Keratinocyte (primary cell): Measurements from ENCODE around the gene SIN3A.

ENCODE experiments used
- EZH2 ChIP-seq: IDR thresholded peaks from one replicate; pipeline ENCODE4 v1.6.1; 2012; ENCODE audit warnings: inconsistent platforms, mild to moderate bottlenecking, low read length, moderate library complexity
- TF ChIP-seq, protein P1 (sequence below), 3 experiments: IDR thresholded peaks in 1 of 3; conservative IDR thresholded peaks in 1 of 3; optimal IDR thresholded peaks in 1 of 3; 2 replicates in 2 of 3; 3 replicates in 1 of 3; pipeline versions ENCODE3 to v1.5.1; 2011; ENCODE audit warnings: low read length in 3 of 3, mild to moderate bottlenecking in 3 of 3, moderate library complexity in 2 of 3, control low read depth in 1 of 3, inconsistent platforms in 1 of 3; ENCODE audit not compliant: insufficient read depth in 2 of 3; ENCODE audit errors: extremely low read depth in 1 of 3

DNA sequence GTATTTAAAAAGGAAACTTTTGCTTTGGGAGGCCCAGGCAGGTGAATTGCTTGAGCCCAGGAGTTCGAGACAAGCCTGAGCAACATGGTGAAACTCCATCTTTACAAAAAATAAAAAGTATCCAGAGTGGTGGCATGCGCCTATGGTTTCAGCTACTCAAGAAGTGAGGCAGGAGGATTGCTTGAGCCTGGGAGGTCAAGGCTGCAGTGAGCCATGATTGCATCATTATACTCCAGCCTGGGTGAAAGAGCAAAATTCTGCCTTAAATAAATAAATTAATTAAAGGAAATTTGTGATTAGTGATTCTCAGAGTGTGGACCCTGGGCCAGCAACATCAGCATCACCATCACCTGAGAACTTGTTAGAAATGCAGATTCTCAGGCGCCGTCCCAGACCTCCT, 125.6 kb downstream of the SIN3A start:
- TF ChIP-seq, protein P1, sequence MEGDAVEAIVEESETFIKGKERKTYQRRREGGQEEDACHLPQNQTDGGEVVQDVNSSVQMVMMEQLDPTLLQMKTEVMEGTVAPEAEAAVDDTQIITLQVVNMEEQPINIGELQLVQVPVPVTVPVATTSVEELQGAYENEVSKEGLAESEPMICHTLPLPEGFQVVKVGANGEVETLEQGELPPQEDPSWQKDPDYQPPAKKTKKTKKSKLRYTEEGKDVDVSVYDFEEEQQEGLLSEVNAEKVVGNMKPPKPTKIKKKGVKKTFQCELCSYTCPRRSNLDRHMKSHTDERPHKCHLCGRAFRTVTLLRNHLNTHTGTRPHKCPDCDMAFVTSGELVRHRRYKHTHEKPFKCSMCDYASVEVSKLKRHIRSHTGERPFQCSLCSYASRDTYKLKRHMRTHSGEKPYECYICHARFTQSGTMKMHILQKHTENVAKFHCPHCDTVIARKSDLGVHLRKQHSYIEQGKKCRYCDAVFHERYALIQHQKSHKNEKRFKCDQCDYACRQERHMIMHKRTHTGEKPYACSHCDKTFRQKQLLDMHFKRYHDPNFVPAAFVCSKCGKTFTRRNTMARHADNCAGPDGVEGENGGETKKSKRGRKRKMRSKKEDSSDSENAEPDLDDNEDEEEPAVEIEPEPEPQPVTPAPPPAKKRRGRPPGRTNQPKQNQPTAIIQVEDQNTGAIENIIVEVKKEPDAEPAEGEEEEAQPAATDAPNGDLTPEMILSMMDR (optimal IDR thresholded peaks at IDR 0.05 in 1 of 3, IDR thresholded peaks at IDR 0.05 in 1 of 3, conservative IDR thresholded peaks at IDR 0.05 in 1 of 3; ENCODE audit: extremely low read depth in 1 of 3, insufficient read depth in 2 of 3, low read length in 3 of 3): no peak
- no peak for TF ChIP-seq EZH2
